Measurements from ENCODE around the gene KAZALD1. TPM values are rescaled to one million over a fixed set of nuclear protein-coding genes. Genes with fewer than 3 reads are reported as not detected.

KAZALD1 gene
- total and polyA plus RNA-seq, 3 donors from 2014 or later, result 6.4 to 11.0 (median 6.8) TPM

DNA sequence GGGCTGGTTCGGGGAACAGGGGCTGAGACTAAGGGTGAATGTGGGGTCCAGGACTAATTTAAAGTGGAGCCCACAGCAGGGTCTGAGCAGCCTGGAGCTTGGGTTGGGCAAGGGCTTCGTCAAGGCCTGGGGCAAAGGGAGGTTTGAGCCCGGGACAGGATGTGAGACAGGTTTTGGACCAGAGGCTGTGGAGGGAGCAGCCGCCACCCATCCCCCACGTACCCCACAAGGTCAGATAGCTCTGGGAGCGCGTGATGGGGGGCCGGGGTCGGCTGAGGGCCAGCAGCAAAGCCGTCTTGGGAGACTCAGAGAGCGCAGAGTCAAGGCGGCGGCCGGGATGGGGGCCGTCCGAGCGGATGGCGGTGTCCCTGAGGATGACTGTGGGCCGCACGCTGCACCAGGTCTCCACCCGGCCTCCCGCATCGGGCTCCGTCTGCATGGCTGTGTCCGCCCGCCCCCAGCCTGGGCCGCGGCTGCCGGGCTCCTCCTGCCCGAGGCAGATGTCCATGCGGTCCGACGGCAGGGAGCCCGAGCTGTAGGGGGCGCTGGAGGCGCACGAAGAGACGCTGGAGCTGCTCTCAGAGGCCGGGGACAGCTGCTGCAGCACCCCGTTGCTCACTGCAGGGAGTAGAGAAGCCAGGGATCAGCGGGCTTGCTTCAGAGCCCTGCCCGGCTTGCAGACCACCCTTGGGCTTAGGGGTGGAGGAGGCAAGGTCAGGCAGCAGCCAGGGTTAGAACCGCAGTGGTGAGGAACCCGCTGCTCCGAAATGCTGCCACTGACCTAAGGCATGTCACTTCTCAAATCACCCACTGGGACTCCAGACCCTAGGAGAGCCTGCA, 43.0 kb upstream of the KAZALD1 start:
- 14 to 30% methylated on average over 15 to 44 of the region's 45 CpGs for WGBS, 2 donors

DNA sequence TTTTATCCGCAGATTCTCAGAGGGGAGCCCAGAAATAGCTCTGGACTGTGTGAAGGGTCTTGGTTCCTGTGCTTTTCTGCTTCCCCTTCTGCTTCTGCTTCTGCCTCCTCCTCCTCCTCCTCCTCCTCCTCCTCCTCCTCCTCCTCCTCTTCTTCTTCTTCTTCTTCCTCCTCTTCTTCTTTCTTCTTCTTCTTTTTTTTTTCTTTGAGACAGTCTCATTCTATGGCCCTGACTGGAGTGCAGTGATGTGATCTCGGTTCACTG, 42.4 kb upstream of the KAZALD1 start:
- Histone ChIP-seq H3K27ac (no peak overlapping the region), H3K27me3 (no peaks in the 10 kb centered on the region), H3K9me3 (no peaks in the 10 kb centered on the region), H3K4me3 (no peak overlapping the region), H3K36me3 (ENCODE audit: low read depth, missing control alignments) (no peaks in the 10 kb centered on the region), H3K4me1 (peaks cover 9% of the 10 kb centered on the region)
- TF ChIP-seq, protein P1, sequence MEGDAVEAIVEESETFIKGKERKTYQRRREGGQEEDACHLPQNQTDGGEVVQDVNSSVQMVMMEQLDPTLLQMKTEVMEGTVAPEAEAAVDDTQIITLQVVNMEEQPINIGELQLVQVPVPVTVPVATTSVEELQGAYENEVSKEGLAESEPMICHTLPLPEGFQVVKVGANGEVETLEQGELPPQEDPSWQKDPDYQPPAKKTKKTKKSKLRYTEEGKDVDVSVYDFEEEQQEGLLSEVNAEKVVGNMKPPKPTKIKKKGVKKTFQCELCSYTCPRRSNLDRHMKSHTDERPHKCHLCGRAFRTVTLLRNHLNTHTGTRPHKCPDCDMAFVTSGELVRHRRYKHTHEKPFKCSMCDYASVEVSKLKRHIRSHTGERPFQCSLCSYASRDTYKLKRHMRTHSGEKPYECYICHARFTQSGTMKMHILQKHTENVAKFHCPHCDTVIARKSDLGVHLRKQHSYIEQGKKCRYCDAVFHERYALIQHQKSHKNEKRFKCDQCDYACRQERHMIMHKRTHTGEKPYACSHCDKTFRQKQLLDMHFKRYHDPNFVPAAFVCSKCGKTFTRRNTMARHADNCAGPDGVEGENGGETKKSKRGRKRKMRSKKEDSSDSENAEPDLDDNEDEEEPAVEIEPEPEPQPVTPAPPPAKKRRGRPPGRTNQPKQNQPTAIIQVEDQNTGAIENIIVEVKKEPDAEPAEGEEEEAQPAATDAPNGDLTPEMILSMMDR (IDR thresholded peaks at IDR 0.05), result no peak
- no peak for TF ChIP-seq POLR2A (IDR thresholded peaks at IDR 0.05)
- intact Hi-C loops (cut with DNase I; ENCODE audit: low total_unique reads), result no loop called here
- 29 to 55% methylated on average over 2 of the region's 2 CpGs for WGBS, 2 donors
- no peak for DNase-seq

More for the DNA sequence above, 43.0 kb upstream of the KAZALD1 start:
- H3K9me3 ChIP-seq, result no peaks in the 10 kb centered on the region
- no peak overlapping the region for H3K27ac ChIP-seq
- H3K4me3 ChIP-seq, result peak overlapping the region in 1 of 2 donors; percentile 4
- peak; percentile 93 for DNase-seq
- intact Hi-C loops (cut with DNase I; ENCODE audit: low total_unique reads), result no loop called here
- TF ChIP-seq POLR2A (IDR thresholded peaks at IDR 0.05), result no peak
- TF ChIP-seq, protein P1 (IDR thresholded peaks at IDR 0.05), result peak; percentile 56 to 74 (median 67)
- H3K4me1 ChIP-seq, result peaks cover 9% of the 10 kb centered on the region
- no peaks in the 10 kb centered on the region for H3K36me3 ChIP-seq (ENCODE audit: low read depth, missing control alignments)
- H3K27me3 ChIP-seq, result no peaks in the 10 kb centered on the region

DNA sequence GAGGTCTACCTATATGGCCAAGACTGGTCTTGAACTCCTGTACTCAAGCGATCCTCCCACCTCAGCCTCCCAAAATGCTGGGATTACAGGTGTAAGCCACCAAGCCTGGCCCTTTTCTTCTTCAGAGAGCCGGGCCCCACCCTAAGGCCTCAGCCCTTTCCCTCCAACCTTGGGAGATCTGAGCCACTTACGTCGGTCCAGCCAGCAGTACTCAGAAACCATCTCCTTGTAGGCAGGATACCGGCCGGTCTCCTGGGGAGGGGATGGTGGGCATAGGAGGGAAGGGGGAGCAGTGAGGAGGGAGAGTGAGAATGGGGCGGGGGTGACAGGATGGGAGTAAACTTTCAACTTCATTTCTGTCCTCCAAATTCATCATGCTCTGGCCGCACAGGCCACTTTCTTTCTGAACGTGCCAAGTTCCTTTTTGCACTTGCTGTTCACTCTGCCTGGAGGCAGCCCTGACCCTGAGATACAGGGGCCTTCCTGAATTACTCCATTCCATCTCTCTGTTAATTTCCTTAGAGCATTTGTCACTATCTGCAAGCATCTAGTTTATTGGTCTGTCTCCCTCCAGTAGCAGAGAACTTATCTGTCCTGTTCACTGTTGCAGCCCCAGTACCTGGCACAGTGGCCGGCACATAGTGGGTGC, 41.2 kb upstream of the KAZALD1 start:
- 79 to 81% methylated on average over 10 of the region's 10 CpGs for WGBS, 2 donors
- no peaks in the 10 kb centered on the region for H3K36me3 ChIP-seq (ENCODE audit: low read depth, missing control alignments)
- no peak overlapping the region for H3K4me3 ChIP-seq
- intact Hi-C loops (cut with DNase I; ENCODE audit: low total_unique reads), result no loop called here
- no peak overlapping the region for H3K27ac ChIP-seq
- H3K4me1 ChIP-seq, result peaks cover 9% of the 10 kb centered on the region
- no peak for TF ChIP-seq POLR2A (IDR thresholded peaks at IDR 0.05)
- TF ChIP-seq, protein P1 (IDR thresholded peaks at IDR 0.05), result no peak
- no peaks in the 10 kb centered on the region for H3K9me3 ChIP-seq
- DNase-seq, result no peak
- no peaks in the 10 kb centered on the region for H3K27me3 ChIP-seq

DNA sequence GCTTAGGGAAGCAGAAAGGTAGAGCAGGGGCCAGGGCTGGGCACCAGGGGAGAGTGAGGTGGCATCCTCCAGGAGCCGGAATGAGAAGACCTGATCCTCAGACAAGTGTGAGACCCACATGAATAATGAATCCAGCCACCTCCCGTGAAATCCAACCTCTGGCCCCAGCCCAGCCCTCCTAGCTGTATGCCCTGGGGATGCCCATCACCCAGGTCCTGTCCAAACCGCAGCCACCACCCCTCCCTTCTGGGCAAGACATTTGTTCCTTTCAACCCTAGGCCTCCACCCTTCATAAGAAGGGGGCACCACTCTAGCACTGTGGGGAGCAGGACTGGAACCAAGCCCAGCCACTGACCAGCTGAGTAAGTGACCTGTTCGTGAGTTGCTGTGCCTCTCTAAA, 40.5 kb upstream of the KAZALD1 start:
- Histone ChIP-seq H3K9me3 (no peaks in the 10 kb centered on the region), H3K27me3 (no peaks in the 10 kb centered on the region), H3K4me3 (no peak overlapping the region), H3K36me3 (ENCODE audit: low read depth, missing control alignments) (no peaks in the 10 kb centered on the region), H3K27ac (no peak overlapping the region), H3K4me1 (peaks cover 9% of the 10 kb centered on the region)
- WGBS, 2 donors, result 85 to 94% methylated on average over 4 of the region's 4 CpGs
- TF ChIP-seq POLR2A (IDR thresholded peaks at IDR 0.05), result no peak
- TF ChIP-seq, protein P1 (IDR thresholded peaks at IDR 0.05), result no peak
- DNase-seq, result no peak
- intact Hi-C loops (cut with DNase I; ENCODE audit: low total_unique reads), result no loop called here
